Left hindlimb (tissue), 1 donor: ENCODE results near the gene SDF2.
"Not testable (repeated sequence)": the region's sequence is repeated elsewhere in the genome, so short reads cannot be mapped to it uniquely, and the experiment has no call there.

Experiments
- DNase-seq: peaks from one replicate; pipeline ENCODE4 v3.0.0-alpha.2; 2018

Gene SDF2

DNA sequence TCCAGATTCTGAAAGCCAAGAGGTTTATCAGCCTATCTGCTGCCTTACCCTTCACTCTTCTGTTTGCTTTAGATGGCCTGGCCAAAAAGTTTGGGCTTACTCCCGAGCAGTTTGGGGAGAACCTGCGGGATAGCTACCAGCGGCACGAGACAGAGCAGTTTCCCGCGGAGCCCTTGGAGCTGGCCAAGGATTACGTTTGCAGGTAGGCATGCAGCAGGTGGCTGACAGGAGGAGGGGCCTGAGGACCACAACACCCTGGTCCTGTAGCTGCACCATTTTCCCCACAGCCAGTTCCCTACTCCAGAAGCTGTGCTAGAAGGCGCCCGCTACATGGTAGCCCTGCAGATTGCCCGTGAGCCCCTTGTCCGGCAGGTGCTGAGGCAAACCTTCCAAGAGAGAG is 20.9 kb upstream of the SDF2 start:
- no peak for DNase-seq

DNA sequence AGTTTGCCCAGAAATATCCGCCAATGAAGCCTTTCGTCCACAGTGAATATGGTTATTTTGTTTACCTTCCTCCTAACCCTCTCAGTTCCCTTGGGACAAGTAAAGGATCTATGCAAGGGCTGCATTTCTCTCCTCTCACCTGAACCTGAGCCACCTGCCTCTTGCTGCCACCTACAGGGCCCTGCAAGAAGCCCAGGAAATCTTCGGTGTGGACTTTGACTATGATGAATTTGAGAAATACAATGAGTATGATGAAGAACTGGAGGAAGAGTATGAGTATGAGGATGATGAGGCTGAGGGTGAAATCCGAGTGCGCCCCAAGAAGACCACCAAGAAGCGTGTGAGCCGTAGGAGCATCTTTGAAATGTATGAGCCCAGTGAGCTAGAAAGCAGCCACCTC is 14.3 kb upstream of the SDF2 start:
- no peak for DNase-seq

DNA sequence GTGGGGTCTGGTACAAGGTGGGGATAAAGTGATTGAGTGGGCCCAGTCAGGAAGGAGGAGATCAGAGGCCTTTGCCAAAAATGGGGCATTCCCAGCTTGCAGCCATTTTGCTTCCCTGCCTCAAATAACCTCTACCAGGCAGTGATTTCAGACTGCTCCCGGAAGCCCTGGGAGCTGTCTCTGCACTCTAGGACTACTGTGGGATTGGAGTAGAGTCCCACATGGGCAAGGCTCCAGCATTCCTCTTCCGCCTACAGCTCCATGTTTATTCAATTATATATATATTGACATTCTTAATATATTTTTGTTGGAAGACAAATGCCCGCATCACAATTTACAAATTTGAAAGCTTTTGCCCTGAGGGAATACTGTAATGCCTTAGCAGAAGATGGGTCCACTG is 13.8 kb upstream of the SDF2 start:
- DNase-seq: no peak

DNA sequence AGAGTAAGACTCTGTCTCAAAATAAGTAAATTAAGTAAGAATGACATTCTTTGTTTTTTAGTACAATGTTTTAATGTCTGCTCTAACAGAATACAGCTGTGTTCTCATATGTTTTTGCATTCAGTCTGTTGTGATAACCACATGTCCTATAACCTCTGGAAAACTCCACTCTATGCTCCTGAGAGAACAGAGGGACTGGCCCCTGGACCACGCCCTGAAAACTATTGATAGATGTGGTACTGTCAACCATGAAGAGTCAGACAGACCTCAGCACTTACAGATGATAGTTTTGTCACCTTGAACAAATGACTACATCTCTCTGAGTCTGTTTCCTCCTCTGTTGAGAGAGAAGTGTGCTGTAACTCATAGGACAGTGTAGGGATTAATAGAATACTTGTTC is 8.2 kb upstream of the SDF2 start:
- DNase-seq: no peak

DNA sequence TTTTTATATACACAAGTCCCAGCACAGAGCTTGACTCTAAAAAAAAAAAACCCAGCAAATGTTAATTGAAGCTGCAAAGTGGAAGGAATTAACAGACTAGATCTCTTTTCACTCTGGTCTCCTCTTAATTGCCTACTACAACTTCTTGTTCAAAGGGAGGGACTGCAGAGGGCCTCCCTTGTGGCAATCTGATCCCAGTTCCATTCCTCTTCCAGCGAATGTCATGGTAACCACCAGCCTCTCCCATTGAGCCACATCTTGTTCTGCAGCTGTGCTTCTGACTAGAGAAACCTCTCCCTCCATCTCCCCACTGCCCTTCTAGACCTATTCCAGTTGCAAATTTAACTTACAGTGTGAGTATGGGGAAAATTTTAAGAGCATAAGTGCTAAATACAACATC is 6.2 kb upstream of the SDF2 start:
- no peak for DNase-seq

DNA sequence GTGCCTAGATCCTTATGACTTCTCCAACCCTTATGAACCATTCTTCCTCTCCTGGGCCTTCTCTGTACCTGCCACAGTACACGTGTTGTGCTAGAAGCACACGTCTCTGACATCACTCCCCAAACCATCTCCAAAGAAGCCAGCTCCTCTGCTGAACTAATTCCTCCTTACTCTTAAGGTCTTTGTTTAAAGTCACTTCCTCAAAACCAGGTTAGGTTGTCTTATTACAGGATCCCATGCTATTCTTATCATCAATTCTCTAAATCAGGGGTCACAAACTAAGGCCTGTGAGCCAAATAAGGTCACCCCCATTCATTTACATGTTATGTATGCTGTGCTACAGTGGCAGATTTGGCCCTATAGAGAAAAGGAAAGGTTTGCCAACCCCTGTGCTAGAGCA is 4.3 kb upstream of the SDF2 start:
- DNase-seq: no peak

DNA sequence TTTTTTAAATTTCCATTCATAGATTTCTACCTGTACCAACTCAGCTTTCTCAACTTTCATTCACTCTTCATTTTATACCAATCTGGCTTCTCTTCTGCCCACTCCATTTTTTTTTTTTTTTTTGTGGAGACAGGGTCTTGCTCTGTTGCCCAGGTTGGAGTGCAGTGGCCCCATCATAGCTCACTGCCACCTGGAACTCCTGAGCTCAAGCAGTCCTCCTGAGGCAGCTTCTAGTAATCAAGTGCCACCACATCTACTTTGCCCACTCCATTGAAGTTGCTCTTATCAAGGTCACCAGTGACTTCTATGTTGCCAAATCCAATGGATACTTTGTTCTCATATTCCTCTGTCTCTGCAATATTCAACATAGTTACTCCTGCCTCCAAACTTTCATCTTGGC is 2.0 kb upstream of the SDF2 start:
- DNase-seq: no peak

DNA sequence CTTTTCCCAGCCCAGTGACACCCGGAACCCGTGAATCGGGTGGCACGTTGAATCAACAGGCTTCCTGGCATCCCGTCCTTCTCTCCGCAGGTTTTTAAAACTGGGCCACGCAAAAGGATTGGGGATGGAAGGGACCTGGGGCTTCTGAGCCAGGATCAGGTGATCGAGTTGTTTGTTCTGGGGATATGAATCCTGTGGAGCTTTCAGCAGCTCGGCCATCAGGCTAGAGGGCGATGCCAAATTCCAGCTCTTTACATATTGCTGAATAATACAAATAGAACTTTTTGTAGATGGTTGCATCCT is 772 bp upstream of the SDF2 start:
- no peak for DNase-seq

DNA sequence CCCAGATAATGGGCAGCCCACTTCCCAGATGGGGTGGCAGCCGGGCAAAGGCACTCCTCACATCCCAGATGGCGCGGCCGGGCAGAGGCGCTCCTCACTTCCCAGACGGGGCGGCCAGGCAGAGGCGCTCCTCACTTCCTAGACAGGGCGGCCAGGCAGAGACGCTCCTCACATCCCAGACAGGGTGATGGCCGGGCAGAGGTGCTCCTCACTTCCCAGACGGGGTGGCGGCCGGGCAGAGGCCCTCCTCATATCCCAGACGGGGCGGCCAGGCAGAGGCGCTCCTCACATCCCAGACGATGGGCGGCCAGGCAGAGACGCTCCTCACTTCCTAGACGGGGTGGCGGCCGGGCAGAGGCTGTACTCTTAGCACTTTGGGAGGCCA is 2.2 kb downstream of the SDF2 start:
- not testable (repeated sequence) for DNase-seq

DNA sequence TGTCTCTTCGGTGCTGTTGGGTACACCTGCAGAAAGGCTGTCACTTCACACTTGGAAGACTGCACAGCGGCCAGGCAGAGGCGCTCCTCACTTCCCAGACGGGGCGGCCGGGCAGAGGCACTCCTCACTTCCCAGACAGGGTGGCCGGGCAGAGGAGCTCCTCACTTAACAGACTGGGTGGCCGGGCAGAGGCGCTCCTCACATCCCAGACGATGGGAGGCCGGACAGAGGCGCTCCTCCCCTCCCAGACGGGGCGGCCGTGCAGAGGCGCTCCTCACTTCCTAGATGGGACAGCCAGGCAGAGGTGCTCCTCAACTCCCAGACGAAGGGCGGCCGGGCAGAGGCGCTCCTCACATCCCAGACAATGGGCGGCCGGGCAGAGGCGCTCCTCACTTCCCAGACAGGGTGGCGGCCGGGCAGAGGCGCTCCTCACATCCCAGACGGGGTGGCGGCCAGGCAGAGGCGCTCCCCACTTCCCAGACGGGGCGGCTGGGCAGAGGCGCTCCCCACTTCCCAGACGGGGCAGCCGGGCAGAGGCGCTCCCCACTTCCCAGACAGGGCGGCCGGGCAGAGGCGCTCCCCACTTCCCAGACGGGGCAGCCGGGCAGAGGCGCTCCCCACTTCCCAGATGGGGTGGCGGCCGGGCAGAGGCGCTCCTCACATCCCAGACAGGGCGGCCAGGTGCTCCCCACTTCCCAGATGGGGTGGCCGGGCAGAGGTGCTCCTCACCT is 2.8 kb downstream of the SDF2 start:
- not testable (repeated sequence) for DNase-seq

DNA sequence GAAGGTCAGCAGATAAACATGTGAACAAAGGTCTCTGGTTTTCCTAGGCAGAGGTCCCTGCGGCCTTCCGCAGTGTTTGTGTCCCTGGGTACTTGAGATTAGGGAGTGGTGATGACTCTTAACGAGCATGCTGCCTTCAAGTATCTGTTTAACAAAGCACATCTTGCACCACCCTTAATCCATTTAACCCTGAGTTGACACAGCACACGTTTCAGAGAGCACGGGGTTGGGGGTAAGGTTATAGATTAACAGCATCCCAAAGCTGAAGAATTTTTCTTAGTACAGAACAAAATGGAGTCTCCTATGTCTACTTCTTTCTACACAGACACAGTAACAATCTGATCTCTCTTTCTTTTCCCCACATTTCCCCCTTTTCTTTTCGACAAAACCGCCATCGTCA is 3.4 kb downstream of the SDF2 start:
- DNase-seq: not testable (repeated sequence)

DNA sequence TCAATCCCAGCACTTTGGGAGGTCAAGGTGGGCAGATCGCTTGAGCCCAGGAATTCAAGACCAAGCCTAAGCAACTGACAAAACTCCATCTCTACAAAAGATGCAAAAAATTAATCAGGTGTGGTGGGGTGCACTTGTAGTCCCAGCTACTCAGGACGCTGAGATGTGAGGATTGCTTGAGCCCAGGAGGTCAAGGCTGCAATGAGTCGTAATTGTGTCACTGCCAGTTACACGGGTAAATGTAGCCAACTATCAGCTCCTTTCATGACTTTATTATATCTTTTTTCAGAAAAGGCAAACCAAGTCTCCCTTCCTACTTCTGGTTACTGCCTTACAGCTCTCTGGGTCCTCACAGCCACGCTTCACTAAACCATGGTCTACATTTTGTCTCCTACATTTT is 4.0 kb downstream of the SDF2 start:
- no peak for DNase-seq

DNA sequence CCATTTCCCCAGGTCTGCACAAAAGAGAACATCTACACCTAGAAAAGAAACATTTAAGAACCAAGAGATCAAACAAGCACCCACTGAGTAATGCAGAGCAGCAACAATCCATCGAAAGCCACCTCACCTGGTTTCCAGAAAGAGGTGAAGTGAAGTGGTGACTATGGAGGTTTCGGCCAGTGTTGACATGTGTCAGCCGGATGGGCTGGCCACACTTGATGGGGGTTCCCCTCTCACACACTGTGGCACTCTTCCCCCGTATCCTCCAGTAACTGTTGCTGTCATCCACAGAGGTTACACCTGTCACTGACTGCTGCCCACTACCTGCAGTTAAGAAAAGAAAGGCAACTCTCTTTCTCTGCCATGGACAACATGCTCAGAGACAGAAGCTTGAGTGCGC is 6.5 kb downstream of the SDF2 start:
- DNase-seq: no peak

DNA sequence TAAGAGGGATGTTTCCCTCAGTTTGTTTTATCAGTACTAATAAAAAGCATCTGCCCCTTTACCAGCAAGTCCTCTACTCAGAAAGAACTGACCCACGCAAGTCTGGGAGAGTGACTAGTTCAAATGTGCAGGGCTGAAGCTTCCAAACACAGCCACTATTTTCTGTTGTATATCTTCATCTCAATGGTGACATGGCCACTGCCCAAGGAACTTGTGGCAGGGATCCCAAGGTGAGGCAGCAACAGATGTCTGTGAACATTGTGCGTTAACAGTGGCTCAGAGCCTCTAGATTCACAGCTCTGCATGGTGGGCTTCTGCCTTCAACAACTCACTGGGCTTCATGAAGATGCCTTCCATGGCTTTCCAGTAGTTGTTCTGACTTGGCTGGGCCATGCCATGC is 13.0 kb downstream of the SDF2 start:
- no peak for DNase-seq

DNA sequence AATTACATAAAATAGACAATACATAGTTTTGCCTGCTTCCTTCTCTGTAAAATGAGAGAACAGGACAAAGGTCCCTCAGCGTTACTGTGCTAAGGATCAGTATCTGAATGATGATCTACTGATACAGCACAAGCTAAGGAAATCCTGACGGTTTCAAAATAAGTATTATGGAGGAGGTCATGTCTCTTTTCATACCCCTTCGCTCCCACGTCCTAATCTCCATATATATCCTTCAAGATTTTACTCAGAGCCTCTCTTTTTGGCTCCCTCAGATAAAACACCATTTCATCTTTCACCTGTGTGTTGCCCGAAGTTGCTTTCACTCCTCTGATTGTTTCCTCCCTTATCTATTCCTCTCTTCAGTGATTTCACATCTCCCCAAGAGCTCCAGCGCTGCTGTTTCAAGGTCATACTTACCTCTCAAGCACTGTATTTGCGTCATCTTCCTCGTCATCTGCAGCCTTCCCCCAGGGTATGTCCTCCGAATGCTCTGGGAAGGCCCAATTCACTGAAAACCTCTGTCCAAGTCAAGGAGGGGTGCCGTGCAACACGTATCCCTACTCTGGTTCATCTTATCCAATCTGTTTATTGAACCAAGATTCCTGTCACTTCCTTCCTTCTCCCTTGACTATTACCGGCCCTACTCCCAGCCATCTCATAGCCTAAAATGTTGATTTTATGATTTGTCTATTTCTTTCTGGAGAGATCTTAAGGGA is 15.5 kb downstream of the SDF2 start:
- DNase-seq: no peak

DNA sequence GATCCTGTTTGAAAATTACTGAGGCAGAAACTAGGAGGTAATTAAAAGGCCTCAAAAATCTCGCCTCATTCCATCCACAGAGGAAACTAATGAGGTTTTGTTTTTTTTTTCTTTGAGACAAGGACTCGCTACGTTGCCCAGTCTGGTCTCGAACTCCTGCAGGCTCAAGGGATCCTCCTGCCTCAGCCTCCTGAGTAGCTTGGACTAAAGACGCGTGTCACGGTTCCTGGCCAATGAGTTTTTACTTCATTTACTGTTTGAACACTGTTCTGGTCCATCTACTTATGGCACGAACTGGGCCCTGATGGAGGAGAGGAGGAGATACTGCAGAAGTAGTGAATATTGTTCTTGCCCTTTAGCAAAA is 16.1 kb downstream of the SDF2 start:
- DNase-seq: no peak

DNA sequence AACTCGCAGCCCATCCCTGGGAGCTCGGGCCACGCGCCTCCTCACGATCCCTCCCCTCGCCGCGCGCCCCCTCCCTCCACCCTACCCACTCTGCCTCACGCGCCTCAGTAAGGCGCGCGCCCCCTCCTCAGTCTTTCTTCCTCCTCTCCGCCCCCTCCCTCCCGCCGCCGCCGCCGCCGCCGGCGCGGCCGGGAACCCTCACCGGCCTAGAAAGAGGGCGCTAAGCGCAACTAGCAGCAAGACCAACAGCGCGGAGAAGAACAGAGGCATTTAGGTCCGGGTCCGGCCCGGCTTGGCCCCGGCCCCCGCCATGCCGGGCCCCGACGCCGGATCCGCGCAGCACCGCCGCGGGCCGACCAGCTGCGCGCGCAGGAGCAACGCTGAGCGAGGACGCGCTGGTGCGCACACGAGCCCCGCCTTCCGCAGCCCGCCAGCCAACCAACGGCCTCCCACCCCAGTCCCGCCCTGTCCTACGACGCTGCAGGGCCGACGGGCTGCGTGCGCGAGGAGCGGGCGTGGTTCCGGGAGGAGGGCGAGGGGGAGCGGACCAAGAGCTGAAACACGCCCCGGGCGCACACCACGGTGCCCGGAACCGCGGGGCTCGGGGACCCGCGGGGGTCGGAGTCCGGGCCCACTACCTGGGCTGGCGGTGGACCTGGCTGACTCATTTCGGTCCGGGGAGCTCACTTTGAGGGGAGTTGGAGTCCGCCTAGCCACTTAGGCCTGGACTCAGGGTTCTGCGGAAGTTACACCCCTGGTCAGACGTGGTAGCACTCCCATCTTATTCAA is 16.7 kb downstream of the SDF2 start, which contains the start of gene BLTP2:
Gene BLTP2, minus strand, starts transcription at position 372 of the 789 bp plus-strand sequence. Its CDS starts 102 bp downstream, at position 270.
- peak; percentile 97 for DNase-seq

DNA sequence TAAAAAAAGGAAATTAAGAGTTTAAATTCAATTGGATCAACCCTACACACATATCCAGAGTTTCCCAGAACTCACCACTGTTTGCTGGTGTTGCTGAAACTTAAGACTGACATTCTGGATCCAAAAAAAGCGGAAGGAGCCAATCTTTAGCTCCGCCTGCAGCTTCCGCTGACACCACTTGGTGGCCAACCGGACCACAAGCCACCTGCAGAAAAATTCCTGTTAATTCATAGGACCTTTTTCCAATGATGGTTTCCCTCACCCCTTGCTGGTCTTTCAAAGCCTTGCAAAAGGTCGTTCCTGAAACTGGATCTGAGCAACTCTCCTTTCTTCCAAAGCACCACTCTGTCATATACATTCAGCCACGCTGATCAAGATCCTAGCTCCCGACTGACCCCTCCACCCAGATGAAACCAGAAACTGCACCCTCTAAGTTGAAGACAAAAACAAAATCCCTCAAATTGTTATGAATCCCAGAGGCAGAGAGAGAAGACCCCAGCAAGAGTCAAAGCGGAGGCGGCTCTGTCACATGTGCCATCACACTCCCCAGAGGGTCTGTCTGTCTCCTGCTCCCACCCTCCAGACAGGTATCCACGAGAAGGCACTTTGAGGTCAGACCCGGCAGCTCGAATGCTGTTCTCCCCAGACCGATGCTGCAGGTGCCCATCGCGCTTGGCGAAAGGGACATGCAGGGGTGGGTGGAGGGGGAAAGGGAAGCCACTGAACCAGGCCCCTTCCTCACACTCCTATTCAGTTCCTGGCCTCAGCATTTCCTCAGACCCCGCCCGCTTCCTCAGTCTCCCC is 17.5 kb downstream of the SDF2 start:
- no peak for DNase-seq

DNA sequence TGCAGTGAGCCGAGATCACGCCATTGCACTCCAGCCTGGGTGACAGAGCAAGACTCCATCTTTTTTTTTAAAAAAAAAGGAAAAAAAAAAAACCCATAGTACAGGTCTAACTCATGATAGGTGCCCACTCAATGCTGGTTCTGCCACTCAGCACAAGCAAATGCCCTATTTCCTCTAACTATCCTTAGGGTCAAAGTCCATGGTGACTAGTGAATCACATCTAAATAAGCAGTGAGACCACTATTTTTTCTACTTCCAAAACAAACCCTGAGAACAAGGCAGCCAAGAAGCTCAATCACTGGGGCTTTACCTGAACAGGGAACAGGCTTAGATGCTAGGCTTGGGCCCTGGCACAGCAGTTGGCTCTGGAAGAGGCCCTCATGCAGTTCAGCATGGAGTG is 20.1 kb downstream of the SDF2 start:
- DNase-seq: no peak

DNA sequence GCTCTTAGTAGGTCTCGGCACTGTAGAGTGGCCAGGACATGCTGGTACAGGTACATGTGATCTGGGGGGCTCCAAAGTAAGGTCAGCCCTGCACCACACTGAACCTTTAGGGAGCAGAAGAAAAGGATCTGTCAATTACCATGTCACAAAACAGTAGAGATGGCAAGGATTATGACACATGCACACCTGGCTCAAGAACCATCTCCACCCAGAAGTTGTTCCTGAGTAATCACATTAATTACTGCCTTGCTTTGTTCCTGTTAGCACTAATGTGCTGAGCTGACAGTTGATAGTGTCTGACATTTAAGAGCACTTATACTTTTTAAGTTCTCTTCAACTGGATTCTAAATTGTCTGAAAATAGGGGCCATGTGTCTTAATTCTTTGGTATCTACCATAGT is 26.2 kb downstream of the SDF2 start:
- no peak for DNase-seq

DNA sequence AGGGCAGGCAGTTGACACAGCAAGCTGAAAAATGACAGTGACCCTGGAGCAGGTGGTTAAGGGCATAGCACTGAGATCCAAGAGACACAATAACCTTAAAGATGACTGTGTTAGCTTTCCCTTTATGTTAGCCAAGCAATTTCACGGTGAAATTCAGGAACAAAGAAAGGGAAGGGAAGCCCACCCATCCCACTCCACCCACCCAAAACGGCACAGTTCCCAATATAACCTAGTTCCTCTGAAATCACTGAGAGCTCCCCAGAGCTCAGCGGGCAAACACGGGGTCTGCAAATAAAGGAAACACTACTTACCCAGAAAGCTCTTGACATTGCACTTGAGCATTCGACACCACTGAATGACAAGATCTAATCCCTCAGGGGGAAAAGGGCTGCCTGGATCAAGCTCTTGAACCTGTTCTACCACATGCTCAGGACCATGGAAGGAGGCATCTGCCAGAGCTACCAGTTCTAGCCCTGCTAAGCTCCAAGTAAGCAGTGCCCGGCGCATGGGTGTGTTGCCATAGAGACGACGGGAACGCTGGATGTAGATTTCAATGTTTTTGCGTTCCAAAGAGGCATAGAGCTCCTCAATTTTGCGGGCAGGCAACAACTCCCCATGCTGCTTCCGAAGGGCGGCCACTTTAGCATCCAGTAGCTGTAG is 27.4 kb downstream of the SDF2 start:
- no peak for DNase-seq

DNA sequence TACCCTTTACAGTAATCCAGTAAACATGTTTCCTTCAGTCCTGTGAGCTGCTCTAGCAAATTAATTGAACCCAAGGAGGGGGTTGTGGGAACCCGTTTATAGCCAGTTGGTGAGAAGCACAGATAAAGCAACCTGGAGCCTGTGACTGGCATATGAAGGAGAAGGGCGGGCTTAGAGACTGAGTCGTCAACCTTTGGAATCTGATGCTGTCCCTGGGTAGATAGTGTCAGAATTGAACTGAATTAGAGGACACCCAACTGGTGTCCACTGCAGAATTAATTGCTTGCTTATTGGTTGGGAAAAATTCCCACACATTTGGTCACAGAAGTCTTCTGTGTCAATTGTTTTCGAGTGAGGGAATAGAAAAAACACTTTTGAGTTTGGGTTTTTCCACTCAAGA is 34.9 kb downstream of the SDF2 start:
- DNase-seq: no peak

DNA sequence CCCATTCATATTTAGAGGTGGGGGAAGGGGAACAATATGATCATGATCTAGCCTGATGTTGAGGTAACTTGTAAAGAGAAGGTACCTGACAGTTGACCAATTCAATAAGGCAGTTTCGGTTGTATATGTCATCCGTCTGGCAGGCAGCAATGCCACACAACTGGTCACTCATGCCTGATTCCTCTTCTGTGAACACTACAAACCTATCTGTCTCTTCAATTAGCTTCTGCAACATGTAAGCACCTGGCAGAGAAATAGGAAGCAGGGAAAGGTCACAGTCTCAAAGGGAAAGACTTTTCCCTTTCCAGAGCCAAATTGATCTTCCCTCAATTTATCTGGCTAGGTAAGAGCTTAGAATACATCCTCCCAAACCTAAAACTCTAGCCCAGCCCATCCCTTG is 37.6 kb downstream of the SDF2 start:
- DNase-seq: no peak
